DND-41 (cell line): ENCODE results near the gene DPYSL3.

ENCODE experiments used
- EZH2 ChIP-seq: IDR thresholded peaks from 3 replicates; pipeline ENCODE4 v1.6.1; 2012; ENCODE audit warnings: borderline replicate concordance, low read depth, mild to moderate bottlenecking, moderate library complexity, low read length, inconsistent platforms; ENCODE audit not compliant: severe bottlenecking
- TF ChIP-seq, protein P1 (sequence below): IDR thresholded peaks from 2 replicates; pipeline ENCODE4 v1.5.1; 2012; ENCODE audit warnings: borderline replicate concordance, low read length, moderate library complexity, mild to moderate bottlenecking; ENCODE audit not compliant: poor library complexity, severe bottlenecking; ENCODE audit errors: extremely low read depth

DNA sequence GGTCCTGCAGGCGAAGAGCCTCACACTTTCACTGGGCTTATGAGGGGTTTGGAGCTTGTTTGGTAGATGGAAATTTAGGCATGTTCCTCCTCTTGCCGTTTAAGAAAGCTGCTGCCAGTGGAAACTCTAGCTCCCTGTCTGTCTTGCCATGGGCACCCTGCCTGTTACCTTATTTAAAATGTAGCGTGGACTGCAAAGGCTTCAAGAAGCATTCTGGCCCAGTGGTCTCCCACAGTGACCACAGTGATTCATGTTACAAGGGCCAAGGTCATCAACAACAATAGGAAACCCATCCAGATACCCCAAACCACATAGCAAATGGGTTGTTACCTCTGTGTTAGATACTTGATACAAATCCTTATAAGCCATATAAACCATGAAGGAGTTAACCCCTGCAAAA lies 96.6 kb downstream of the DPYSL3 start:
- TF ChIP-seq, protein P1, sequence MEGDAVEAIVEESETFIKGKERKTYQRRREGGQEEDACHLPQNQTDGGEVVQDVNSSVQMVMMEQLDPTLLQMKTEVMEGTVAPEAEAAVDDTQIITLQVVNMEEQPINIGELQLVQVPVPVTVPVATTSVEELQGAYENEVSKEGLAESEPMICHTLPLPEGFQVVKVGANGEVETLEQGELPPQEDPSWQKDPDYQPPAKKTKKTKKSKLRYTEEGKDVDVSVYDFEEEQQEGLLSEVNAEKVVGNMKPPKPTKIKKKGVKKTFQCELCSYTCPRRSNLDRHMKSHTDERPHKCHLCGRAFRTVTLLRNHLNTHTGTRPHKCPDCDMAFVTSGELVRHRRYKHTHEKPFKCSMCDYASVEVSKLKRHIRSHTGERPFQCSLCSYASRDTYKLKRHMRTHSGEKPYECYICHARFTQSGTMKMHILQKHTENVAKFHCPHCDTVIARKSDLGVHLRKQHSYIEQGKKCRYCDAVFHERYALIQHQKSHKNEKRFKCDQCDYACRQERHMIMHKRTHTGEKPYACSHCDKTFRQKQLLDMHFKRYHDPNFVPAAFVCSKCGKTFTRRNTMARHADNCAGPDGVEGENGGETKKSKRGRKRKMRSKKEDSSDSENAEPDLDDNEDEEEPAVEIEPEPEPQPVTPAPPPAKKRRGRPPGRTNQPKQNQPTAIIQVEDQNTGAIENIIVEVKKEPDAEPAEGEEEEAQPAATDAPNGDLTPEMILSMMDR: no peak
- TF ChIP-seq EZH2: no peak
